Keratinocyte (primary cell): ENCODE data around the gene SCTR. TPM values are rescaled to one million over a fixed set of nuclear protein-coding genes. Genes with fewer than 3 reads are reported as not detected.

ENCODE experiments used
- DNase-seq: peaks from one replicate; pipeline ENCODE4 v3.0.0-alpha.2; 2011; ENCODE audit warnings: low read depth, missing footprints, low spot score
- FAIRE-seq: peaks from 2 replicates; lab custom pipeline; 2011; peaks lifted over from hg19 to GRCh38; lab: Jason Lieb, UNC
- H2AFZ ChIP-seq: 2 replicates; pipeline ENCODE4 v1.6.0; 2012; ENCODE audit warnings: low read length, control low read depth, inconsistent platforms; ENCODE audit not compliant: control insufficient read depth
- H3K27ac ChIP-seq: 2 replicates; pipeline ENCODE4 v1.5.1; 2011; ENCODE audit warnings: low read length; ENCODE audit not compliant: control insufficient read depth, insufficient read depth
- H3K27me3 ChIP-seq: 3 replicates; pipeline ENCODE4 v1.6.0; 2011; ENCODE audit warnings: low read length; ENCODE audit not compliant: control insufficient read depth, insufficient read depth; ENCODE audit errors: extremely low read depth
- H3K36me3 ChIP-seq, 2 experiments: 2 replicates in 1 of 2; 3 replicates in 1 of 2; pipeline ENCODE4 v1.5.1; 2011; ENCODE audit warnings: low read length in 2 of 2, mild to moderate bottlenecking in 1 of 2; ENCODE audit not compliant: control insufficient read depth in 2 of 2, insufficient read depth in 2 of 2; ENCODE audit errors: extremely low read depth in 1 of 2
- H3K4me1 ChIP-seq: 3 replicates; pipeline ENCODE4 v1.5.1; 2011; ENCODE audit warnings: low read length; ENCODE audit not compliant: control insufficient read depth, insufficient read depth; ENCODE audit errors: extremely low read depth
- H3K4me2 ChIP-seq: 3 replicates; pipeline ENCODE4 v1.6.0; 2011; ENCODE audit warnings: low read depth, low read length; ENCODE audit not compliant: control insufficient read depth, insufficient read depth; ENCODE audit errors: extremely low read depth
- H3K4me3 ChIP-seq, 3 experiments: fragments of 200-600 bp in 1 of 3; sonication (generic) in 1 of 3; 2 replicates in 2 of 3; 3 replicates in 1 of 3; pipeline ENCODE4 v1.5.1; 2011 to 2016; ENCODE audit warnings: low read length in 3 of 3, mild to moderate bottlenecking in 3 of 3, control low read depth in 2 of 3, inconsistent platforms in 1 of 3, low read depth in 1 of 3, mixed read lengths in 1 of 3, mixed run types in 1 of 3, moderate library complexity in 1 of 3; ENCODE audit not compliant: control insufficient read depth in 2 of 3, insufficient read depth in 2 of 3; ENCODE audit errors: extremely low read depth in 1 of 3
- H3K79me2 ChIP-seq: 2 replicates; pipeline ENCODE4 v1.6.0; 2012; ENCODE audit warnings: low read length; ENCODE audit not compliant: control insufficient read depth, insufficient read depth
- H3K9ac ChIP-seq: 3 replicates; pipeline ENCODE4 v1.6.0; 2011; ENCODE audit warnings: low read length; ENCODE audit not compliant: control insufficient read depth, insufficient read depth; ENCODE audit errors: extremely low read depth
- H3K9me1 ChIP-seq: 3 replicates; pipeline ENCODE4 v1.6.0; 2011; ENCODE audit warnings: low read length; ENCODE audit not compliant: control insufficient read depth, insufficient read depth; ENCODE audit errors: extremely low read depth
- H3K9me3 ChIP-seq: 2 replicates; pipeline ENCODE4 v1.5.1; 2012; ENCODE audit warnings: low read depth, low read length; ENCODE audit not compliant: control insufficient read depth
- H4K20me1 ChIP-seq: 3 replicates; pipeline ENCODE4 v1.6.0; 2011; ENCODE audit warnings: low read length; ENCODE audit not compliant: control insufficient read depth, insufficient read depth; ENCODE audit errors: extremely low read depth
- CTCF ChIP-seq, 3 experiments: IDR thresholded peaks in 1 of 3; conservative IDR thresholded peaks in 1 of 3; optimal IDR thresholded peaks in 1 of 3; 2 replicates in 2 of 3; 3 replicates in 1 of 3; pipeline versions ENCODE3 to v1.5.1; 2011; ENCODE audit warnings: low read length in 3 of 3, mild to moderate bottlenecking in 3 of 3, moderate library complexity in 2 of 3, control low read depth in 1 of 3, inconsistent platforms in 1 of 3; ENCODE audit not compliant: insufficient read depth in 2 of 3; ENCODE audit errors: extremely low read depth in 1 of 3
- EZH2 ChIP-seq: IDR thresholded peaks from one replicate; pipeline ENCODE4 v1.6.1; 2012; ENCODE audit warnings: inconsistent platforms, mild to moderate bottlenecking, low read length, moderate library complexity
- dilution Hi-C: fragments of 300-500 bp; cut with MboI; formaldehyde crosslinking; loops from one replicate; pipeline ENCODE4 v1.7.0; 2020; ENCODE audit warnings: low sequenced_read_pairs; ENCODE audit not compliant: extremely low pct_ligation_motif_present
- polyA plus RNA-seq, 5 experiments: library from polyadenylated mRNA; depleted of rRNA in 3 of 5; stranded (reverse) in 3 of 5; stranded (forward) in 1 of 5; unstranded in 1 of 5; fragments of >200 nt; gene quantifications; 1 replicate in 1 of 5; 2 replicates in 3 of 5; 3 replicates in 1 of 5; pipeline versions ENCODE4 v1.2.1 to v1.2.3, GENCODE V29; 2011 to 2012; ENCODE audit warnings: missing spikeins in 2 of 5, low read depth in 1 of 5, low replicate concordance in 1 of 5

Gene SCTR
- polyA plus RNA-seq, 1 donor (not counting 4 experiments of a cell fraction or from before 2014, with no cell fraction given), result not detected

GRCh38 chr2:119491776-119492525, 32.3 kb downstream of the SCTR start:
- Histone ChIP-seq H3K27ac (peak overlapping the region; percentile 64), H3K4me2 (peak overlapping the region; percentile 38), H3K9me3 (no peaks in the 10 kb centered on the region), H3K79me2 (no peaks in the 10 kb centered on the region), H3K4me1 (peaks cover 16% of the 10 kb centered on the region), H3K9me1 (no peaks in the 10 kb centered on the region), H3K9ac (peak overlapping the region; percentile 11), H3K36me3 (no peaks in the 10 kb centered on the region), H3K4me3 (peak overlapping the region in 1 of 3 experiments; percentile 39), H2AFZ (peak overlapping the region; percentile 6), H4K20me1 (no peaks in the 10 kb centered on the region), H3K27me3 (no peaks in the 10 kb centered on the region)
- no peak for TF ChIP-seq EZH2
- no peak for TF ChIP-seq CTCF (optimal IDR thresholded peaks at IDR 0.05 in 1 of 3, IDR thresholded peaks at IDR 0.05 in 1 of 3, conservative IDR thresholded peaks at IDR 0.05 in 1 of 3; ENCODE audit: extremely low read depth in 1 of 3, insufficient read depth in 2 of 3, low read length in 3 of 3)
- FAIRE-seq (peak; percentile 100), DNase-seq (peak; percentile 58)
- dilution Hi-C loops, result no loop called here

- Histone ChIP-seq H3K4me1 (peaks cover 16% of the 10 kb centered on the region), H3K27me3 (no peaks in the 10 kb centered on the region), H3K36me3 (no peaks in the 10 kb centered on the region), H3K79me2 (no peaks in the 10 kb centered on the region), H2AFZ (no peak overlapping the region), H4K20me1 (no peaks in the 10 kb centered on the region), H3K9me1 (no peaks in the 10 kb centered on the region), H3K9me3 (no peaks in the 10 kb centered on the region), H3K9ac (no peak overlapping the region), H3K4me3 (no peak overlapping the region), H3K4me2 (no peak overlapping the region), H3K27ac (no peak overlapping the region)
- TF ChIP-seq EZH2 (no peak), CTCF (optimal IDR thresholded peaks at IDR 0.05 in 1 of 3, IDR thresholded peaks at IDR 0.05 in 1 of 3, conservative IDR thresholded peaks at IDR 0.05 in 1 of 3; ENCODE audit: extremely low read depth in 1 of 3, insufficient read depth in 2 of 3, low read length in 3 of 3) (no peak)
- FAIRE-seq (no peak), DNase-seq (no peak)
- dilution Hi-C loops, result no loop called here
Observed at GRCh38 chr2:119490653-119491195, 33.6 kb downstream of the SCTR start.
